Measurements from ENCODE around the gene KIF21A. TPM values are rescaled to one million over a fixed set of nuclear protein-coding genes. Genes with fewer than 3 reads are reported as not detected.

The KIF21A gene
- total RNA-seq, 1 experiment from 2014 or later: 18.4 TPM

DNA sequence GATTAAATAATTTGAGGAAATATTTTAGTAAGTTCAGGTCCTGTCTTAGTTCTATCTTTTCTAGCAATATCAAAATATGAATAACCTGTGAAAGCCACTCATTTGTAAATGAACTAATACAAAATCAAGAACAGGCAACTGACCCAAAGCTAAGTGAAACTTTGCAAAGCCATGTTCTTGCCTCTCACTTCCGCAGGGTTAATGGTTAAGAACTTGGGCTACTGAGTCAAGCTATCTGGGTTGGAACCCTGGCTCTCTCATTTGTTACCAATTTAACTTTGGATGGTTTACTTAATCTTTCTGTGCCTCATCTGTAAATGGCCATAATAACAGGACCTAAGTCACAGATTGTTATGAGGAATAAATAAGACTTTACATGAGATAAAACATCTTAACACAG, 2.8 kb downstream of the KIF21A start:
- DNase-seq (ENCODE audit: low spot score): no peak

DNA sequence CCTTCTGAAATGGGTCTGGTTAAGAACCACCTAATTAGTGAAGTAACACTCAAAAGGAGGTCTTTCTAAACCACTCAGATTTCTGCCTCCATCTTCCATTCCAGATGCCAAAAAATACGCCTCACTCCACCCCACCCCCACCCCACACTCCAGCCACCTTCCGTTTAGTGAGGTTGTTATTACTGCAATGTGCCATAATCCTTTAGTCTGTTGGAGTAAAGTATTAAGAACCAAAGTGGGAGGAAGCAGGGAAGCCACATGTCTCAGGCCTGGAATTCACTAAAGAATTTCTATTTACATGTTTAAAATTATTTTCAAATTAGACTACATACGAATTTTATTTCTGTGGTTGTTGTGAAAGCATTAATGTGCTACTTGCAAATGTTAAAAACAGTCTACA, 7.4 kb downstream of the KIF21A start:
- no peak for DNase-seq (ENCODE audit: low spot score)

DNA sequence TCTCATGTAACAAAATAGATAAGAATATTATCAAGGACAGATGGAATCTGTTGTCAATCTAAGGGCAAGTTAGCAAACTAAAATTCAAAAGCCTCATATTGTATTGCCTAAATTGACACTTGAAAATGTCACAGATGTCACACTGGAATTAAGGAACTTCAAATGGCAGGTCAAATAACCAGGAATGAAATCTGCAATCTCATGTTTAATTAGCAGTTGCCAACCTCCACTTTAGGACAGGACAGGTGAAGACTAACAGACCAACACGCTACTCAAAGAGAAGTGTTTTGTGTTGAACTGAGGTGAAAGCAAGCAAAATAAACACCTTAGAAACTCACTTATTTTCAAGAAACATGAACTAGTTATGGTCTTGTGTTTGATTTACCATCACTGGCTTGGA, 11.1 kb downstream of the KIF21A start:
- no peak for DNase-seq (ENCODE audit: low spot score)

GRCh38 chr12:39431002-39431796, 11.7 kb downstream of the KIF21A start:
- no peak for DNase-seq (ENCODE audit: low spot score)

GRCh38 chr12:39429809-39430208, 13.1 kb downstream of the KIF21A start:
- DNase-seq (ENCODE audit: low spot score): no peak

DNA sequence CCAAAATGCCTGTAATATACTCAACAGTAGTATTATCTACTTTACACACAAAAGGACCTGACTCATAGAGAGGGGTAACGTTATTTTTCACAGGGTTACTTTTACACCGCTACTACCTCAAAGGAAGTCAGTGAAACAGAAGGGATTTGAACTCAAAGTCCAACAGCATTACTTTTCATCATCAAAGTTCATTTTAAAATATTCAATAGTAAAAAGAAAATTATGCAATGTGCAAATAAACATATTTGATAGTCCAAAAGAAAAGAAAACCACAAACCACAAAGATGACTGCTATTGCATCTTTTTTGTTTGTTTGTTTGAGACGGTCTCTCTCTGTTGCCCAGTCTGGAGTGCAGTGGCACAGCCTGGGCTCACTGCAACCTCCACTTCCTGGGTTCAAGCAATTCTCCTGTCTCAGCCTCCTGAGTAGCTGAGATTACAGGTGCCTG, 15.5 kb downstream of the KIF21A start:
- no peak for DNase-seq (ENCODE audit: low spot score)

- no peak for DNase-seq (ENCODE audit: low spot score)
These were observed 16.2 kb downstream of the KIF21A start for GRCh38 chr12:39426636-39427240.

GRCh38 chr12:39420043-39420442, 22.9 kb downstream of the KIF21A start:
- DNase-seq (ENCODE audit: low spot score): no peak

DNA sequence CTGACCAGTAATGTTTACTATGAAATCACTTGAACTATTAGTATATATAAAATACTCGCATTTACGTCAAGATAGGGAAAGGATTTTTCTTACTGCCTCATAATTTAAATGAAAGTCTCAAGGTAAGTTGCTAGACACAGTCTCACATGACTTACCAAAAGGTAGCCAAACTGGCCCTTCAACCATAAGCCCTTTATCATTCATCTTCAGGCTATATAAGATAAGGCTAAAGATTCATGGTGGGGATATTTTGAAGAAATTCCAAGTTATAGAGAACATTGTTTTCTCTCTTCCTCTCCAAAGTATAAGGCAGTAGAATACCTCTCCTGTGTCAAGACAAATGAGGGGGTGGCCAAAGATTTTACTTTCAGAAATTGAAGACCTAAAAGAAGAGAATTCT, 23.4 kb downstream of the KIF21A start:
- DNase-seq (ENCODE audit: low spot score): no peak

- no peak for DNase-seq (ENCODE audit: low spot score)
These were observed 25.0 kb downstream of the KIF21A start for GRCh38 chr12:39417916-39418315.

- DNase-seq (ENCODE audit: low spot score): no peak
These were observed 28.8 kb downstream of the KIF21A start for GRCh38 chr12:39413836-39414771.

DNA sequence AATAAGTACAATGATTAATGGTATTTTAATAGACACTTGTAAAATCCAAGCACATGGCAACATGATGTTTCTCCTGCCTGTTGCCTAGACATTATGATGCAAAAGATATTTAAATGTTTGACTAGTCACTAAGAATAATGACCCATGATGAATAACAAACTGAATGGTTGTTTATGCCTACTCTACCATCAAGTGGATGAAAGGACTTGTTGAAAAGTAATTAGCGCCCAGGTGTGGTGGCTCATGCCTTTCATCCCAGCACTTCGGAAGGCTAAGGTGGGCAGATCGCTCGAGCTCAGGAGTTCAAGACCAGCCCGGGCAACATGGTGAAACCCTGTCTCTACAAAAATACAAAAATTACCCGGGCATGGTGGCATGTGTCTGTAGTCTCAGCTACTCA, 30.7 kb downstream of the KIF21A start:
- DNase-seq (ENCODE audit: low spot score): no peak

GRCh38 chr12:39406262-39406661, 36.7 kb downstream of the KIF21A start:
- no peak for DNase-seq (ENCODE audit: low spot score)

DNA sequence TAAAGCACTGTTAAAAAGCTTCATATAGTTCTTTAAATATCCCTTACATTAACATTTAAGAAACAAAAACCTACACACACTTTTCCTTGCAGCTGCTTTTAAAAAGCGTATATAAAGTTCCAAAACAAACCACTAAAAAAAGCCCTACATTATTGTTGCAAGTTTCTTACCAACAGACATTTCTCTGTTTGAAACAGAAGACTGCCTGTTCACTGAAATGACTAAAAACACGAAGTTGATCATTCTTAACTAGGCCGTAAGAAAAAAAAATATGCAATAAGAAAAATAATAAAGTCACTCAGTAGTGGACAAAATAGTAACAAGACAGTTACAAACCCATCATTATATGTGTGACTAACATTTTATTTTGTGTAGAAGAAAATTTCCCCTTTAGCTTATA, 37.3 kb downstream of the KIF21A start:
- DNase-seq (ENCODE audit: low spot score): no peak

- DNase-seq (ENCODE audit: low spot score): no peak
These were observed 38.9 kb downstream of the KIF21A start for GRCh38 chr12:39404000-39404399.

DNA sequence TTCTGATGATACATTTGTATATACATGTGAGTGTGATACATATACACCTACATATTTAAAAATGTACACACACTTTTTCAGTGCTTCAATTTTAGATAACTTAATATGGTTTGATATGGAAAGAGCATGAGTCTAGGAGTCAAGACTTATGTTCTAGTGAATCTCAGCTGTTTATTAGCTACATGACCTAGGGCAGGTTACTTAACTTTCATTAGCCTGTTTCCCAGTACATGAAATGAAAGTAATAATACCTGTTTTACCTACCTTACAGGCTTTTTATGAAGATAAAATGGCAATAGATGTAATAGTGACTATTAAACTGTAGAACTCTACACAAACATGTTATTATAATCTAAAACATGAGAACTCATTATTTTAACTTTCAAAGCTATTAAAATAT, 39.5 kb downstream of the KIF21A start:
- no peak for DNase-seq (ENCODE audit: low spot score)

GRCh38 chr12:39402922-39403321, 40.0 kb downstream of the KIF21A start:
- no peak for DNase-seq (ENCODE audit: low spot score)

GRCh38 chr12:39401459-39401858, 41.5 kb downstream of the KIF21A start:
- no peak for DNase-seq (ENCODE audit: low spot score)

GRCh38 chr12:39395866-39396265, 47.1 kb downstream of the KIF21A start:
- no peak for DNase-seq (ENCODE audit: low spot score)

DNA sequence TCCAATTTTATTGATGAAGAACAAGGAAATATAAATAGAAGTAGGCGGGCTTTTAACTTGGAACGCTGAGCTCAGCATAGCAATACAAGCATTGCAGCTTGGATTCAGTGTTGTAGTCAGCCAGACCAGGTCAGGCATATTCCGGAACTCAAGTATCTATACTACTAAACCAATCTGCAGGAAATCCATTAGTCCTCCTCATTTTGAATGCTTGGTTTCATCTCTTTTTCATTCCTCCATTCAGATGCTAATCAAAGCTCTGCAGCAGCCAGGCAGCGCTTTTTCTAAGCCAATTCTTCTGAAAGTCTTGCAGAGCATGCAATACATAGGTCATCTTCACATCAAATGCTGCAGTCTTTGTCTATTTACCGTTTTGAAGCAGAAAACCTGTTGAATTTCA, 49.0 kb downstream of the KIF21A start:
- no peak for DNase-seq (ENCODE audit: low spot score)

- DNase-seq (ENCODE audit: low spot score): no peak
These were observed 49.7 kb downstream of the KIF21A start for GRCh38 chr12:39393179-39393578.

DNA sequence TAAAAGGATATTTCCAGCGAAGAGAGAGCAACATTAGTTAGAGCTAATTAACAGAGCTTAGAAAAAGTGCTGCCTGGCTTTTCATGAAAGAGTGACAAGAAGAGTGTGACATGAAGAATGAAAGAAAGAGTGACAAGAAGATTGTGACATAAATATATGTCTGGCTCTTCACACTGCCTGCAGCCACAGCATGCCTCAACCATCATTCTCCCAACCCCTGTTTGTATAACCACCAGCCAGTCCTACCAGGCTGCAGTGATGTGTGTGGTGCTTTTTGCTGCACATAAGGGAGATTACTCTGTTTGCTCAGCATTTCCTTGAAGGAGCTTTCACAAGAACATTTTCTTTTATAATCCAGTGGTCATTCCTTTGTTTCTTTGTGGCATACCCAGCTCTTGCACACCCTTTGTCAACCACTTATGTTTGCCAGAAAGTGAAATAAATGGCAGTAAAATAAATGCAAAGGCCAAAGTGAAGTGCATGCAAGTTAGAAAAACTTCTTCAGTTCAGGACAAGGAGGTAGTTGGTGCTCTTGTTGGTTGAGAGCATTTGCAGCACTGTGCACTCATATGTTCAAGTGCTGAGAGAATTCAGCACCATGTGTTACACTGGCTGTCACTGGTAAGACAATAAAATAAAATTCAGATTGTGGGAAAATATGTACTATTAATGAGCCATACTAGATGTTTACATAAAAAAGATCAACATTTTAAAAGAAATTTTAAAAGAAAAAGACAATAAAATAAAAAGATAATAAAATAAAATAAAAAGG, 50.6 kb downstream of the KIF21A start:
- DNase-seq (ENCODE audit: low spot score): no peak

All from H4 (cell line).